Mesenchymal stem cell (in vitro differentiated cells and primary cell): ENCODE measurements around the gene KANSL3.

Source experiments
- DNase-seq: peaks from one replicate; pipeline ENCODE4 v3.0.0-alpha.2; 2013
- H2AFZ ChIP-seq: one replicate; pipeline ENCODE4 v1.6.1; 2013; ENCODE audit warnings: low read depth, mild to moderate bottlenecking, control low read depth, inconsistent platforms, low read length, moderate library complexity
- H2AK5ac ChIP-seq: 2 replicates; pipeline ENCODE4 v1.6.1; 2013; ENCODE audit warnings: low read length, moderate library complexity, mild to moderate bottlenecking, inconsistent platforms; ENCODE audit not compliant: severe bottlenecking
- H2BK120ac ChIP-seq: one replicate; pipeline ENCODE4 v1.6.1; 2013; ENCODE audit warnings: low read depth, mild to moderate bottlenecking, inconsistent platforms, low read length, moderate library complexity
- H2BK12ac ChIP-seq, 2 experiments: one replicate each; pipeline ENCODE4 v1.6.1; 2013; ENCODE audit warnings: inconsistent platforms in 2 of 2, low read length in 2 of 2, mild to moderate bottlenecking in 2 of 2, moderate library complexity in 2 of 2, control low read depth in 1 of 2
- H2BK15ac ChIP-seq: one replicate; pipeline ENCODE4 v1.6.1; 2013; ENCODE audit warnings: mild to moderate bottlenecking, low read depth, inconsistent platforms; ENCODE audit not compliant: poor library complexity, severe bottlenecking
- H2BK5ac ChIP-seq: 2 replicates; pipeline ENCODE4 v1.6.1; 2013; ENCODE audit warnings: low read depth, mild to moderate bottlenecking, low read length, control low read depth, inconsistent platforms; ENCODE audit not compliant: poor library complexity, severe bottlenecking
- H3K14ac ChIP-seq, 2 experiments: one replicate each; pipeline ENCODE4 v1.6.1; 2013; ENCODE audit warnings: inconsistent platforms in 2 of 2, low read length in 2 of 2, control low read depth in 1 of 2, mild to moderate bottlenecking in 1 of 2, moderate library complexity in 1 of 2
- H3K18ac ChIP-seq, 2 experiments: one replicate each; pipeline ENCODE4 v1.6.1; 2013; ENCODE audit warnings: inconsistent platforms in 2 of 2, low read length in 2 of 2, control low read depth in 1 of 2, low read depth in 1 of 2, mild to moderate bottlenecking in 1 of 2
- H3K23ac ChIP-seq, 2 experiments: one replicate each; pipeline ENCODE4 v1.6.1; 2013; ENCODE audit warnings: inconsistent platforms in 2 of 2, low read length in 2 of 2, mild to moderate bottlenecking in 2 of 2, moderate library complexity in 2 of 2, control low read depth in 1 of 2
- H3K27ac ChIP-seq: 2 replicates; pipeline ENCODE4 v1.5.1; 2013; ENCODE audit warnings: mild to moderate bottlenecking, moderate library complexity, low read length, control low read depth, inconsistent platforms; ENCODE audit not compliant: poor library complexity, severe bottlenecking
- H3K27me3 ChIP-seq, 2 experiments: 2 replicates each; pipeline versions ENCODE4 v1.6.1 to v1.7.0; 2013; ENCODE audit warnings: low read length in 2 of 2, mild to moderate bottlenecking in 2 of 2, moderate library complexity in 2 of 2, control low read depth in 1 of 2, inconsistent platforms in 1 of 2; ENCODE audit not compliant: control insufficient read depth in 1 of 2, insufficient read depth in 1 of 2
- H3K36me3 ChIP-seq, 2 experiments: 2 replicates each; pipeline versions ENCODE4 v1.6.1 to v1.7.0; 2013; ENCODE audit warnings: low read length in 2 of 2, control low read depth in 1 of 2, inconsistent platforms in 1 of 2, low read depth in 1 of 2, mild to moderate bottlenecking in 1 of 2; ENCODE audit not compliant: insufficient read depth in 2 of 2, control insufficient read depth in 1 of 2
- H3K4ac ChIP-seq, 2 experiments: one replicate each; pipeline ENCODE4 v1.6.1; 2013; ENCODE audit warnings: inconsistent platforms in 2 of 2, low read length in 2 of 2, mild to moderate bottlenecking in 2 of 2, moderate library complexity in 2 of 2, control low read depth in 1 of 2, low read depth in 1 of 2
- H3K4me1 ChIP-seq: 2 replicates; pipeline ENCODE4 v1.6.1; 2013; ENCODE audit warnings: low read depth, low read length, control low read depth; ENCODE audit not compliant: control insufficient read depth, insufficient read depth
- H3K4me2 ChIP-seq: 2 replicates; pipeline ENCODE4 v1.6.1; 2013; ENCODE audit warnings: low read length, mild to moderate bottlenecking, inconsistent platforms; ENCODE audit not compliant: poor library complexity, severe bottlenecking
- H3K4me3 ChIP-seq, 2 experiments: 2 replicates each; pipeline versions ENCODE4 v1.5.1 to v1.7.0; 2013; ENCODE audit warnings: low read length in 2 of 2, mild to moderate bottlenecking in 2 of 2, control low read depth in 1 of 2, low read depth in 1 of 2; ENCODE audit not compliant: insufficient read depth in 1 of 2
- H3K79me1 ChIP-seq: replicated peaks from 2 replicates; pipeline ENCODE4 v1.6.1; 2013; ENCODE audit warnings: mild to moderate bottlenecking, control low read depth, low read length, inconsistent platforms; ENCODE audit not compliant: poor library complexity, severe bottlenecking
- H3K9ac ChIP-seq: 2 replicates; pipeline ENCODE4 v1.7.0; 2013; ENCODE audit warnings: mild to moderate bottlenecking, low read length, moderate library complexity
- H3K9me3 ChIP-seq: 2 replicates; pipeline ENCODE4 v1.7.0; 2013; ENCODE audit warnings: mild to moderate bottlenecking, low read length; ENCODE audit not compliant: control insufficient read depth
- H4K8ac ChIP-seq: one replicate; pipeline ENCODE4 v1.6.1; 2013; ENCODE audit warnings: inconsistent platforms, mild to moderate bottlenecking, low read length, moderate library complexity
- H4K91ac ChIP-seq: one replicate; pipeline ENCODE4 v1.6.1; 2013; ENCODE audit warnings: mild to moderate bottlenecking, low read length, inconsistent platforms
- WGBS: methylation state at CpG from one replicate; pipeline ENCODE4 v1.1.7; 2013; ENCODE audit warnings: mixed read lengths; 5-methylcytosine and 5-hydroxymethylcytosine counted together

Gene KANSL3

GRCh38 chr2:96601382-96602292 is 36.5 kb downstream of the KANSL3 start:
- peaks cover 32% of the 10 kb centered on the region for H3K79me1 ChIP-seq
- H3K18ac ChIP-seq, result no peak overlapping the region
- H2BK5ac ChIP-seq, result no peak overlapping the region
- H3K9me3 ChIP-seq, result no peaks in the 10 kb centered on the region
- no peak for DNase-seq
- H2BK120ac ChIP-seq, result no peak overlapping the region
- H3K36me3 ChIP-seq, result peaks cover 51 to 97% of the 10 kb centered on the region in 2 experiments
- H3K23ac ChIP-seq, result no peak overlapping the region
- H3K4me3 ChIP-seq, result no peak overlapping the region
- H4K91ac ChIP-seq, result no peak overlapping the region
- 96% methylated on average over 6 of the region's 8 CpGs for WGBS
- no peak overlapping the region for H4K8ac ChIP-seq
- H3K4me1 ChIP-seq, result no peaks in the 10 kb centered on the region
- no peak overlapping the region for H2AFZ ChIP-seq
- no peak overlapping the region for H3K9ac ChIP-seq
- H3K14ac ChIP-seq, result no peak overlapping the region
- no peaks in the 10 kb centered on the region for H3K27me3 ChIP-seq
- H3K4me2 ChIP-seq, result no peak overlapping the region
- H3K4ac ChIP-seq, result no peak overlapping the region
- H2AK5ac ChIP-seq, result no peak overlapping the region
- H2BK15ac ChIP-seq, result no peak overlapping the region
- H2BK12ac ChIP-seq, result no peak overlapping the region
- H3K27ac ChIP-seq, result no peak overlapping the region

- H2BK15ac ChIP-seq, result no peak overlapping the region
- H3K23ac ChIP-seq, result no peak overlapping the region
- H3K9me3 ChIP-seq, result no peaks in the 10 kb centered on the region
- H3K14ac ChIP-seq, result no peak overlapping the region
- H3K4me1 ChIP-seq, result no peaks in the 10 kb centered on the region
- no peak overlapping the region for H3K27ac ChIP-seq
- H3K18ac ChIP-seq, result no peak overlapping the region
- no peak for DNase-seq
- no peak overlapping the region for H2BK5ac ChIP-seq
- no peak overlapping the region for H2AK5ac ChIP-seq
- H2BK12ac ChIP-seq, result no peak overlapping the region
- peaks cover 28% of the 10 kb centered on the region for H3K79me1 ChIP-seq
- no peak overlapping the region for H2AFZ ChIP-seq
- H3K27me3 ChIP-seq, result no peaks in the 10 kb centered on the region
- no peak overlapping the region for H3K4me3 ChIP-seq
- H3K4me2 ChIP-seq, result no peak overlapping the region
- no CpG with 5 or more reads among the region's 2 CpGs for WGBS
- no peak overlapping the region for H3K4ac ChIP-seq
- no peak overlapping the region for H2BK120ac ChIP-seq
- no peak overlapping the region for H4K91ac ChIP-seq
- H3K9ac ChIP-seq, result no peak overlapping the region
- peaks cover 49 to 97% of the 10 kb centered on the region in 2 experiments for H3K36me3 ChIP-seq
- H4K8ac ChIP-seq, result no peak overlapping the region
Observed at GRCh38 chr2:96599941-96600340, 38.2 kb downstream of the KANSL3 start.

- H3K9me3 ChIP-seq, result no peaks in the 10 kb centered on the region
- H3K4me2 ChIP-seq, result no peak overlapping the region
- no peak overlapping the region for H2BK12ac ChIP-seq
Observed at GRCh38 chr2:96596596-96596995, 41.5 kb downstream of the KANSL3 start.

GRCh38 chr2:96594691-96595152 is 43.4 kb downstream of the KANSL3 start:
- Histone ChIP-seq H3K4me2 (no peak overlapping the region), H2BK5ac (no peak overlapping the region), H3K14ac (no peak overlapping the region), H3K36me3 (peaks cover 38 to 86% of the 10 kb centered on the region in 2 experiments), H2AFZ (no peak overlapping the region), H2BK12ac (no peak overlapping the region), H3K23ac (no peak overlapping the region), H3K79me1 (peaks cover 37% of the 10 kb centered on the region), H2BK15ac (no peak overlapping the region), H2AK5ac (no peak overlapping the region), H3K18ac (no peak overlapping the region), H4K91ac (no peak overlapping the region), H3K9me3 (no peaks in the 10 kb centered on the region), H3K9ac (no peak overlapping the region), H3K4ac (no peak overlapping the region), H2BK120ac (no peak overlapping the region), H3K27ac (no peak overlapping the region), H4K8ac (no peak overlapping the region), H3K4me1 (no peaks in the 10 kb centered on the region), H3K4me3 (no peak overlapping the region), H3K27me3 (no peaks in the 10 kb centered on the region)
- no peak for DNase-seq
- 97% methylated on average over 5 of the region's 5 CpGs for WGBS

More at GRCh38 chr2:96596596-96596995, 41.5 kb downstream of the KANSL3 start:
- H4K8ac ChIP-seq, result no peak overlapping the region
- H2BK120ac ChIP-seq, result no peak overlapping the region
- no peak overlapping the region for H2AK5ac ChIP-seq
- H3K27me3 ChIP-seq, result no peaks in the 10 kb centered on the region
- H3K9ac ChIP-seq, result no peak overlapping the region
- no peak overlapping the region for H3K4ac ChIP-seq
- no peak overlapping the region for H3K27ac ChIP-seq
- H3K18ac ChIP-seq, result no peak overlapping the region
- H3K36me3 ChIP-seq, result peaks cover 44 to 98% of the 10 kb centered on the region in 2 experiments
- H3K23ac ChIP-seq, result no peak overlapping the region
- no peak overlapping the region for H2AFZ ChIP-seq
- H2BK15ac ChIP-seq, result no peak overlapping the region
- no peak overlapping the region for H3K4me3 ChIP-seq
- H2BK5ac ChIP-seq, result no peak overlapping the region
- no peak for DNase-seq
- H3K4me1 ChIP-seq, result no peaks in the 10 kb centered on the region
- H4K91ac ChIP-seq, result no peak overlapping the region
- H3K79me1 ChIP-seq, result peaks cover 38% of the 10 kb centered on the region
- no peak overlapping the region for H3K14ac ChIP-seq
